Epithelial cell of esophagus (primary cell): ENCODE measurements around the gene MUC5B.

Experiments
- DNase-seq: peaks from one replicate; pipeline ENCODE4 v3.0.0; 2010; ENCODE audit warnings: low read depth
- H3K4me3 ChIP-seq: 2 replicates; pipeline ENCODE4 v1.5.1; 2011; ENCODE audit warnings: mild to moderate bottlenecking, low read length, control low read depth
- TF ChIP-seq, protein P1 (sequence below): IDR thresholded peaks from 2 replicates; pipeline ENCODE4 v1.5.1; 2011; ENCODE audit warnings: low read depth, mild to moderate bottlenecking, low read length, control low read depth, inconsistent platforms; ENCODE audit not compliant: insufficient read depth; ENCODE audit errors: missing control alignments

The MUC5B gene

DNA sequence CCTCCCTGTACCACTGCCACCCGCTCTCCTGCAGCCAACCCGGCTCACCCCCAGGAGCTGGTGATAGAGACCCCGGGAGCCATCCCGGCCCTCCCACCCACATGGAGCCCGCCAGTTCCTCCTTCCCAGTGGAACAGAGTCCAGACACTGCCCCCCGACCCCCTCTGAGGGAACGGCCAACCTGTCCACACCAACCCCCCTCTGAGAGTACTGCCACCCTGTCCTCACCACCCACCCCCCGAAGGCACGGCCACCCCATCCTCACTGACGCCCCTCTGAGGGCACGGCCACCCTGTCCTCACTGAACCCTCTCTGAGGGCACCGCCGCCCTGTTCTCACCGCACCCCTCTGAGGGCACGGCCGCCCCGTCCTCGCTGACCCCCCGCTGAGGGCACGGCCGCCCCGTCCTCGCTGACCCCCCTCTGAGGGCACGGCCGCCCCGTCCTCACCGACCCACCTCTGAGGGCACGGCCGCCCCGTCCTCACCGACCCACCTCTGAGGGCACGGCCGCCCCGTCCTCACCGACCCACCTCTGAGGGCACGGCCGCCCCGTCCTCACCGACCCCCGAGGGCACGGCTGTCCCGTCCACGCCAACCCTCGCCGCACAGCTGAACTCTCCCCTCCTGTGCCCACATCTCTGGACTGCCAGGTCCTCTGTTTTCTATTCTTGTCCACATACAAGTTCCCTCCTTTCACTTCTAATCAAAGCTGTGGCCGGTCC is 68.6 kb downstream of the MUC5B start:
- no peak for DNase-seq
- no peak overlapping the region for H3K4me3 ChIP-seq
- TF ChIP-seq, protein P1, sequence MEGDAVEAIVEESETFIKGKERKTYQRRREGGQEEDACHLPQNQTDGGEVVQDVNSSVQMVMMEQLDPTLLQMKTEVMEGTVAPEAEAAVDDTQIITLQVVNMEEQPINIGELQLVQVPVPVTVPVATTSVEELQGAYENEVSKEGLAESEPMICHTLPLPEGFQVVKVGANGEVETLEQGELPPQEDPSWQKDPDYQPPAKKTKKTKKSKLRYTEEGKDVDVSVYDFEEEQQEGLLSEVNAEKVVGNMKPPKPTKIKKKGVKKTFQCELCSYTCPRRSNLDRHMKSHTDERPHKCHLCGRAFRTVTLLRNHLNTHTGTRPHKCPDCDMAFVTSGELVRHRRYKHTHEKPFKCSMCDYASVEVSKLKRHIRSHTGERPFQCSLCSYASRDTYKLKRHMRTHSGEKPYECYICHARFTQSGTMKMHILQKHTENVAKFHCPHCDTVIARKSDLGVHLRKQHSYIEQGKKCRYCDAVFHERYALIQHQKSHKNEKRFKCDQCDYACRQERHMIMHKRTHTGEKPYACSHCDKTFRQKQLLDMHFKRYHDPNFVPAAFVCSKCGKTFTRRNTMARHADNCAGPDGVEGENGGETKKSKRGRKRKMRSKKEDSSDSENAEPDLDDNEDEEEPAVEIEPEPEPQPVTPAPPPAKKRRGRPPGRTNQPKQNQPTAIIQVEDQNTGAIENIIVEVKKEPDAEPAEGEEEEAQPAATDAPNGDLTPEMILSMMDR = no peak

DNA sequence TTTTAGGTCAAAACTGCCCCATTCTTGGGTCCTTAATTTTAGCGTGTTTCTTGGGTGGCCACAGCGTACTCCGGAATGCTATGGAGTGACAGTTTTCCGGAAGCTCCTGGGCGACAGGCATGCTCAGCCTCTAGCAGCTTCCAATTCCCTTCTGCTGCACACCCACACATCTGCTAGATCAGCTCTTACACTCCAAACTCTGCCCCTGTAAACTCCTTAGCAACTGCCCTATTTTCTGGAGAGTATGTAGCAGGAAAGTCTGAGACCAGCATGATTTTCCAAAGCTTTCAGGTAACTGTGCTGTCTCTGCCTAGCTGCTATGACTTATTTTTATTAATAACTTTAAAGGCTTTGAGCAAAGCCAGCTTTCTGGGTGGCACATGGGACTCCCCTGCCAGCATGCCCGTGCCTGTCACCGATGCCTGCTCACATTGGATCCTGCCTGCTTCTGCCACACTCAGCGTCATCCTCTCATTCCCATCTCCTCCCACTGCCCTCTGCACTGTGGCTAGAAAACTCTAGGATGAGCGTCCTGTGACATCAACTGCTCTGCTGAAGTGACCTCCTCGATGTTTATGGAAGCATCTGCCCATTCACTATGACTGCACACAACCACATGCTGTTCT is 69.3 kb downstream of the MUC5B start:
- peak; percentile 29 for DNase-seq
- TF ChIP-seq, protein P1 = no peak
- no peak overlapping the region for H3K4me3 ChIP-seq

DNA sequence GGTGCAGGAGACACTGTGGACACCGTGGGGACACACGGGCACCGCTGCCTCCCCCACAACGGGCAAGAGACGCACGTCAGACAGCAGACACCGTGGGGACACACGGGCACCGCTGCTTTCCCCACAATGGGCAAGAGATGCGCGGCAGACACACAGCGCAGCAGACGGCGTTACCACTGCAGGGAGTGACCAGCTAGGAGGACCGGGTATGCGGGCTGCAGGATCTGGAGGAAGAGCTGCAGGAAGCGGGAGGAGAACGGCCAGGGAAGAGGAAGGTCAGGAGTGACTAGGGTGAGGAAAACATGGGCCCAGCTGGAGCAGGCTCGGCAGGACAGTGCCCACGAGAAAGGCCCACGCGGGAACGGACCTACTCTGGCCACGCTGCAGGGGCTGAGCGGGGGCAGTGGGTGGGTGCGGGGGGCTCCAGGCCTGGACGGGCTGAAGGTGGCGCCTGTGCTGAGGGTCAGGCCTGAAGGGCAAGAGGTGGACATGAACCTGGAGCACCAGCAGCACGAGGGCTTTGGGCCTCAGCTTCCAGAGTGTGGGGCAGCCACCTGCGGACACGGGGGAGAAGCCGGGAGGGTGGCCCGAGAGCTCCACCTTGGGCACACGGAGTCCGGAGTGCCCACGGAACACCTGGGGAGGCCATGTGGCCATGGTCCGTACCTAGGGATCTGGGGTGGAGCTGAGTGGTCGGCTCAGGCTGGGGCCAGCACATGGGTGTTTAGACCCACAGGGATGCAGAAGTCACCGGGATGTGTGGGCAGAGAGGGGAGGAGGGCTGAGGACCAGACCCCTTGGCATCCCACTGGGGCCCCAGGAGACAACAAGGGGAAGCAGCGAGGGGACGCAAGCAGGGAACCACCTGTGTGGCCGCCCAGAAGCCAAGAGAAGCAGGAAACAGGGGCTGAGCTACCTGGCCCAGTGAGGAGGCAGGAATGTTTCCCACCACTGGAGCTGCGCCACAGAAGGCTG is 70.1 kb downstream of the MUC5B start:
- DNase-seq = no peak
- TF ChIP-seq, protein P1 = no peak
- no peak overlapping the region for H3K4me3 ChIP-seq

DNA sequence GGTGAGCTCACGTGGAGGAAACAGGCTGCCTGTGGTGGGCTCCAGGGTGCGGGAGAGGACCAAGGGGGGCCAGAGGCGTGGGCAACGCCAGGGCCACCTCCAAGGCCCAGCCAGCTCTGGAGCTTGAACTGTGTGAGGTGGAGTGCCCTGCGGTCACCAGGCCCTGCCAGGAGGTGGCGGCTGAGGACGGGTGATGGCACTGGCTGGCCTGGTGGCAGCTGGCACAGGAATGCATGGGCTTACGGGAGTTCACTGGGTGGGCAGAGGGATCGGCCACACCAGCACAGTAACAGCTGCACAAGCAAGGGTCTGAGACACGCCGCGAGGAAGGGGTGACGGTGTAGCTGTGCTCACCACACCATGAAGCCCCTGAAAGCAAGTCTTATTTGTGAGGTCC is 70.8 kb downstream of the MUC5B start:
- DNase-seq = no peak
- no peak overlapping the region for H3K4me3 ChIP-seq
- TF ChIP-seq, protein P1 = peak; percentile 41

DNA sequence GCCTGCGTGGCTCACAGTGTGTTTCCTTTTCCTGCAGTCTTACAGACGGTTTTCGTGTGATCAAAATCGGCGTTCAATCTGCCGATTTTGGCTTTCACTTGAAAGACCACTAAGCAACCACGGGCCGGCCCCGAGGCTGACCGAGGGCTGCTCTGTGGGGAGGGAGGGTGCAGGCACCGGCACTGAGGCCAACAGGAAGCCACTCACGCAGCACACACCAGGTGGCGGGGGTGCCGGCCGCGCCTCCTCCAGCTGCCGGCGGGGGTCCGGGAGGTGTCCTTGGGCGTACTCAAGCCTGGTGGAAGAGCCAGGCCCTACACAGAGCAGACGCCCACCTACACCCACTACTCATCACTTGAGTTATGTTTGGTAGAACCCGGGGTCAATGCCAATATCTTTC is 72.2 kb downstream of the MUC5B start:
- H3K4me3 ChIP-seq = no peak overlapping the region
- TF ChIP-seq, protein P1 = no peak
- no peak for DNase-seq

DNA sequence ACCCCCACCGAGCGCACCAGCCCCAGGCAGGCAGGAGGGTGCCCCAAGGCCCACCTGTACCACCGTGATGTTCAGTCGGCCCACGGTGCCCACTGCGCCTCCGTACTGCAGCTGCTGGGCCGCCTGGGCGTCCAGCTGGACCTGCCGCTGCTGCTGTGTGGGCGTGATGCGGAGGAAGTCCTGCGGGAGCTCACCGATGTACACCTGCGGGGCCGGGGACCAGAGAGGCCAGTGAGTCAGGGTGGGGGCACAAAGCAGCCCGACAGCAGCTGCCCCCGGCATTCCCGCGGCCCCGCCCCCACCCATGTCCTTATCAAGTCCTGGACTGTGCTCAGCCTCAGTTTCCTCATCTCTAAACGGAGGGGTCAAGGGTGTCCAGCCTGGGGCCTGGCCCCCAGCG is 72.7 kb downstream of the MUC5B start:
- TF ChIP-seq, protein P1 = no peak
- H3K4me3 ChIP-seq = no peak overlapping the region
- DNase-seq = no peak
